GM12878 (cell line): ENCODE measurements around the gene DCC. TPM values are rescaled to one million over a fixed set of nuclear protein-coding genes. Genes with fewer than 3 reads are reported as not detected.

Experiments
- ATAC-seq: fragments of 200-7000 bp; cut with Tn5 transposase; 3 replicates; pipeline ENCODE4 v1.9.1; 2020; ENCODE audit warnings: mild to moderate bottlenecking, moderate library complexity
- BruUV-seq: library from RNA; stranded (reverse); fragments of 400-500 nt; replicated peaks from 2 replicates; lab custom pipeline; 2021; lab: Mats Ljungman, UMichigan
- CTCF ChIA-PET: fragments of 300-600 bp; sonication (Branson Sonifier 250); formaldehyde crosslinking; extraction: SDS; loops from one replicate; lab custom pipeline; 2021; ENCODE audit warnings: inconsistent platforms; lab: Yijun Ruan, JAX
- POLR2A ChIA-PET: fragments of 350-600 bp; formaldehyde crosslinking; extraction: SDS; loops from one replicate; lab custom pipeline; 2021; ENCODE audit warnings: inconsistent platforms; lab: Charles Lee
- RAD21 ChIA-PET: fragments of 300-600 bp; sonication (Branson Sonifier 250); formaldehyde crosslinking; loops from one replicate; lab custom pipeline; 2023; ENCODE audit warnings: antibody characterized with exemption; ENCODE audit not compliant: unreplicated experiment; lab: Charles Lee
- SMC1A ChIA-PET: fragments of 300-600 bp; sonication (Branson Sonifier 250); formaldehyde crosslinking; loops from one replicate; lab custom pipeline; 2023; ENCODE audit not compliant: unreplicated experiment, uncharacterized antibody; lab: Charles Lee
- DNase-seq: peaks from one replicate; pipeline ENCODE4 v3.0.0-alpha.2; 2011; ENCODE audit warnings: low read depth, low spot score
- FAIRE-seq: peaks from 3 replicates; lab custom pipeline; 2011; peaks lifted over from hg19 to GRCh38; lab: Jason Lieb, UNC
- H2AFZ ChIP-seq: 2 replicates; pipeline ENCODE4 v1.6.0; 2011; ENCODE audit warnings: low read depth, low read length, control low read depth; ENCODE audit not compliant: control insufficient read depth
- H3K27ac ChIP-seq: 2 replicates; pipeline ENCODE4 v1.5.1; 2011; ENCODE audit warnings: control low read depth; ENCODE audit not compliant: control insufficient read depth, insufficient read depth
- H3K27me3 ChIP-seq, 2 experiments: replicated peaks in 1 of 2; 2 replicates each; pipeline versions ENCODE4 v1.6.0 to v1.6.1; 2011; ENCODE audit warnings: low read length in 1 of 2; ENCODE audit not compliant: control insufficient read depth in 2 of 2, insufficient read depth in 2 of 2
- H3K36me3 ChIP-seq, 2 experiments: 2 replicates each; pipeline ENCODE4 v1.5.1; 2011; ENCODE audit warnings: low read length in 1 of 2; ENCODE audit not compliant: control insufficient read depth in 2 of 2, insufficient read depth in 2 of 2
- H3K4me1 ChIP-seq: 2 replicates; pipeline ENCODE4 v1.6.1; 2011; ENCODE audit warnings: mild to moderate bottlenecking, low read length, moderate library complexity, mixed read lengths; ENCODE audit not compliant: control insufficient read depth, insufficient read depth
- H3K4me2 ChIP-seq: 2 replicates; pipeline ENCODE4 v1.6.0; 2011; ENCODE audit warnings: control low read depth; ENCODE audit not compliant: control insufficient read depth, insufficient read depth
- H3K4me3 ChIP-seq: fragments of 200-600 bp; sonication (generic); 2 replicates; pipeline ENCODE4 v1.5.1; 2016
- H3K79me2 ChIP-seq: 2 replicates; pipeline ENCODE4 v1.6.0; 2011; ENCODE audit warnings: low read length; ENCODE audit not compliant: control insufficient read depth, insufficient read depth
- H3K9ac ChIP-seq: 2 replicates; pipeline ENCODE4 v1.8.0; 2011; ENCODE audit warnings: low read length, control low read depth, mixed read lengths; ENCODE audit not compliant: control insufficient read depth, insufficient read depth
- H3K9me3 ChIP-seq: replicated peaks from 3 replicates; pipeline ENCODE4 v1.5.1; 2011; ENCODE audit warnings: mild to moderate bottlenecking, low read length; ENCODE audit not compliant: control insufficient read depth, insufficient read depth
- H4K20me1 ChIP-seq: 2 replicates; pipeline ENCODE4 v1.6.0; 2011; ENCODE audit not compliant: control insufficient read depth, insufficient read depth
- EED ChIP-seq: sonication (generic); IDR thresholded peaks from 2 replicates; pipeline ENCODE4 v1.6.1; 2016; ENCODE audit warnings: antibody characterized with exemption, low read depth
- IKZF1 ChIP-seq: fragments of 450-650 bp; conservative IDR thresholded peaks from 2 replicates; pipeline ENCODE4 v1.6.1; 2017; ENCODE audit warnings: antibody characterized with exemption, mild to moderate bottlenecking
- IKZF2 ChIP-seq, 2 experiments: fragments of 450-650 bp; IDR thresholded peaks; 2 replicates each; pipeline ENCODE4 v1.6.1; 2017; ENCODE audit warnings: mild to moderate bottlenecking in 2 of 2, moderate library complexity in 2 of 2
- NR2F1 ChIP-seq: fragments of 450-650 bp; conservative IDR thresholded peaks from 2 replicates; pipeline ENCODE4 v1.6.1; 2017; ENCODE audit warnings: mild to moderate bottlenecking
- RFX5 ChIP-seq: IDR thresholded peaks from 2 replicates; pipeline ENCODE4 v1.6.1; 2011; ENCODE audit warnings: low read depth, low read length, improper control_type of control experiment
- SREBF1 ChIP-seq: IDR thresholded peaks from 2 replicates; pipeline ENCODE4 v1.6.1; 2012; ENCODE audit warnings: mild to moderate bottlenecking, low read length
- SUPT20H ChIP-seq: IDR thresholded peaks from 2 replicates; pipeline ENCODE4 v1.6.1; 2011; ENCODE audit warnings: low read depth, mild to moderate bottlenecking, low read length, moderate library complexity, borderline replicate concordance; ENCODE audit not compliant: control insufficient read depth
- TAF1 ChIP-seq: IDR thresholded peaks from 2 replicates; pipeline ENCODE4 v1.6.1; 2011; ENCODE audit warnings: mild to moderate bottlenecking, low read depth, low read length, borderline replicate concordance
- TCF12 ChIP-seq: IDR thresholded peaks from 2 replicates; pipeline ENCODE4 v1.6.1; 2011; ENCODE audit warnings: low read depth, mild to moderate bottlenecking, low read length
- ZSCAN29 ChIP-seq: fragments of 450-650 bp; IDR thresholded peaks from 2 replicates; pipeline ENCODE4 v1.6.1; 2017; ENCODE audit warnings: mild to moderate bottlenecking, moderate library complexity
- WGBS: methylation state at CpG from one replicate; pipeline ENCODE4 v1.1.6; 2016; ENCODE audit warnings: low lambda C conversion rate; ENCODE audit not compliant: insufficient replicate concordance, insufficient coverage; ENCODE audit errors: missing lambda C conversion rate; 5-methylcytosine and 5-hydroxymethylcytosine counted together
- in situ Hi-C: fragments of 300-500 bp; cut with MboI; formaldehyde crosslinking; loops from 9 replicates; pipeline ENCODE4 v1.14.3; 2018; ENCODE audit warnings: mixed read lengths
- intact Hi-C: fragments of 100-400 bp; cut with micrococcal nuclease; formaldehyde crosslinking; loops from one replicate; pipeline ENCODE4 v1.14.2; 2022; ENCODE audit not compliant: unreplicated experiment
- polyA plus RNA-seq, 11 experiments: library from polyadenylated mRNA; depleted of rRNA in 4 of 11; unstranded in 6 of 11; stranded (reverse) in 5 of 11; fragments of >200 nt; fragmentation: Nextera tagmentation in 4 of 11; fragmentation: Illumina TruSeq in 1 of 11; extraction: Ambion mirVana in 4 of 11; extraction: Trizol in 1 of 11; gene quantifications; 1 replicate in 1 of 11; 2 replicates in 10 of 11; pipeline versions ENCODE4 v1.2.1 to v1.2.3, GENCODE V29; 2011 to 2016; ENCODE audit warnings: inconsistent platforms in 2 of 11, missing spikeins in 2 of 11, low read depth in 1 of 11
- total RNA-seq, 4 experiments: library from RNA; depleted of rRNA in 3 of 4; stranded (reverse); fragments of >200 nt in 3 of 4; fragmentation: Illumina TruSeq in 1 of 4; extraction: Trizol in 1 of 4; gene quantifications; 2 replicates each; pipeline versions ENCODE4 v1.2.1 to v1.2.3, GENCODE V29; 2013 to 2021
- TF ChIP-seq, protein P1 (sequence below): IDR thresholded peaks from 2 replicates; pipeline ENCODE4 v1.6.1; 2012; ENCODE audit warnings: mild to moderate bottlenecking, low read depth, low read length
- TF ChIP-seq, protein P2 (sequence below): IDR thresholded peaks from 2 replicates; pipeline ENCODE4 v1.6.1; 2012; ENCODE audit warnings: low read depth, low read length, improper control_type of control experiment
- TF ChIP-seq, protein P3 (sequence below): fragments of 450-650 bp; IDR thresholded peaks from 2 replicates; pipeline ENCODE4 v1.6.1; 2017; ENCODE audit warnings: mild to moderate bottlenecking
- TF ChIP-seq, protein P4 (sequence below): IDR thresholded peaks from 2 replicates; pipeline ENCODE4 v1.6.1; 2012; ENCODE audit warnings: low read length, inconsistent platforms

The DCC gene
- total and polyA plus RNA-seq, 10 of the 15 experiments (the other 5 are each of a cell fraction or from before 2014, with no cell fraction given) = 0.01 TPM; not detected in 9

DNA sequence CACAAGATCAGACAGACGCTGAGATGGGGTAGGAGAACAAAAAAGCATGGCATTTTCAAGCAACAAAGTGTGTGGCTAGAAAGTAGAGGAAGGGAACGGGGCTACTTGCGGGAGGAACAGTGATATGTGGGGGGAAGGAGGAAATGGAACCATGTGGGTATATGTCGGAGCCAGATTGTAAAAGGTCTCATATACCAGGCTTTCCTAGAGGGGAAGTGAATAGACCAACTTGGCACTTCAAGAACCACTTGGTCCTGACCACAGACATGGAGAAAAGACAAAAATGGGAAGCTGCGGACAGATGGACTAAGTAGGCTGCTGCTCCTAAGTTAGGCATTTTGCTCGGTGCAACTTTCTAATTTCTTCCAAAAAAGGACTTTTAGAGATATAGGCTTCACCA lies 196.0 kb downstream of the DCC start:
- BruUV-seq = no TSS peak
- in situ Hi-C loops = no loop called here

More for the DNA sequence above, 196.0 kb downstream of the DCC start:
- DNase-seq = no peak
- no peaks in the 10 kb centered on the region for H3K4me1 ChIP-seq
- CTCF ChIA-PET = no interaction called here
- no peaks in the 10 kb centered on the region for H3K27me3 ChIP-seq
- no peak overlapping the region for H2AFZ ChIP-seq
- ATAC-seq = no peak
- H3K36me3 ChIP-seq = no peaks in the 10 kb centered on the region
- no peak overlapping the region for H3K4me3 ChIP-seq
- H3K9ac ChIP-seq = no peak overlapping the region
- H3K27ac ChIP-seq = no peak overlapping the region
- SMC1A ChIA-PET = no interaction called here
- intact Hi-C loops = no loop called here
- no peak for FAIRE-seq
- H3K79me2 ChIP-seq = no peaks in the 10 kb centered on the region
- no peaks in the 10 kb centered on the region for H3K9me3 ChIP-seq
- POLR2A ChIA-PET = no interaction called here
- H3K4me2 ChIP-seq = no peak overlapping the region
- no peaks in the 10 kb centered on the region for H4K20me1 ChIP-seq
- TF ChIP-seq, protein P1, sequence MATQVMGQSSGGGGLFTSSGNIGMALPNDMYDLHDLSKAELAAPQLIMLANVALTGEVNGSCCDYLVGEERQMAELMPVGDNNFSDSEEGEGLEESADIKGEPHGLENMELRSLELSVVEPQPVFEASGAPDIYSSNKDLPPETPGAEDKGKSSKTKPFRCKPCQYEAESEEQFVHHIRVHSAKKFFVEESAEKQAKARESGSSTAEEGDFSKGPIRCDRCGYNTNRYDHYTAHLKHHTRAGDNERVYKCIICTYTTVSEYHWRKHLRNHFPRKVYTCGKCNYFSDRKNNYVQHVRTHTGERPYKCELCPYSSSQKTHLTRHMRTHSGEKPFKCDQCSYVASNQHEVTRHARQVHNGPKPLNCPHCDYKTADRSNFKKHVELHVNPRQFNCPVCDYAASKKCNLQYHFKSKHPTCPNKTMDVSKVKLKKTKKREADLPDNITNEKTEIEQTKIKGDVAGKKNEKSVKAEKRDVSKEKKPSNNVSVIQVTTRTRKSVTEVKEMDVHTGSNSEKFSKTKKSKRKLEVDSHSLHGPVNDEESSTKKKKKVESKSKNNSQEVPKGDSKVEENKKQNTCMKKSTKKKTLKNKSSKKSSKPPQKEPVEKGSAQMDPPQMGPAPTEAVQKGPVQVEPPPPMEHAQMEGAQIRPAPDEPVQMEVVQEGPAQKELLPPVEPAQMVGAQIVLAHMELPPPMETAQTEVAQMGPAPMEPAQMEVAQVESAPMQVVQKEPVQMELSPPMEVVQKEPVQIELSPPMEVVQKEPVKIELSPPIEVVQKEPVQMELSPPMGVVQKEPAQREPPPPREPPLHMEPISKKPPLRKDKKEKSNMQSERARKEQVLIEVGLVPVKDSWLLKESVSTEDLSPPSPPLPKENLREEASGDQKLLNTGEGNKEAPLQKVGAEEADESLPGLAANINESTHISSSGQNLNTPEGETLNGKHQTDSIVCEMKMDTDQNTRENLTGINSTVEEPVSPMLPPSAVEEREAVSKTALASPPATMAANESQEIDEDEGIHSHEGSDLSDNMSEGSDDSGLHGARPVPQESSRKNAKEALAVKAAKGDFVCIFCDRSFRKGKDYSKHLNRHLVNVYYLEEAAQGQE = no peak
- TF ChIP-seq EED (no peak), SREBF1 (no peak), IKZF1 (no peak), TAF1 (no peak), NR2F1 (no peak), IKZF2 (IDR thresholded peaks at IDR 0.05) (no peak), ZSCAN29 (no peak), RFX5 (no peak), SUPT20H (no peak), TCF12 (no peak)
- TF ChIP-seq, protein P2, sequence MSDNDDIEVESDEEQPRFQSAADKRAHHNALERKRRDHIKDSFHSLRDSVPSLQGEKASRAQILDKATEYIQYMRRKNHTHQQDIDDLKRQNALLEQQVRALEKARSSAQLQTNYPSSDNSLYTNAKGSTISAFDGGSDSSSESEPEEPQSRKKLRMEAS = no peak
- TF ChIP-seq, protein P3, sequence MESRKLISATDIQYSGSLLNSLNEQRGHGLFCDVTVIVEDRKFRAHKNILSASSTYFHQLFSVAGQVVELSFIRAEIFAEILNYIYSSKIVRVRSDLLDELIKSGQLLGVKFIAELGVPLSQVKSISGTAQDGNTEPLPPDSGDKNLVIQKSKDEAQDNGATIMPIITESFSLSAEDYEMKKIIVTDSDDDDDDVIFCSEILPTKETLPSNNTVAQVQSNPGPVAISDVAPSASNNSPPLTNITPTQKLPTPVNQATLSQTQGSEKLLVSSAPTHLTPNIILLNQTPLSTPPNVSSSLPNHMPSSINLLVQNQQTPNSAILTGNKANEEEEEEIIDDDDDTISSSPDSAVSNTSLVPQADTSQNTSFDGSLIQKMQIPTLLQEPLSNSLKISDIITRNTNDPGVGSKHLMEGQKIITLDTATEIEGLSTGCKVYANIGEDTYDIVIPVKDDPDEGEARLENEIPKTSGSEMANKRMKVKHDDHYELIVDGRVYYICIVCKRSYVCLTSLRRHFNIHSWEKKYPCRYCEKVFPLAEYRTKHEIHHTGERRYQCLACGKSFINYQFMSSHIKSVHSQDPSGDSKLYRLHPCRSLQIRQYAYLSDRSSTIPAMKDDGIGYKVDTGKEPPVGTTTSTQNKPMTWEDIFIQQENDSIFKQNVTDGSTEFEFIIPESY = no peak
- TF ChIP-seq, protein P4, sequence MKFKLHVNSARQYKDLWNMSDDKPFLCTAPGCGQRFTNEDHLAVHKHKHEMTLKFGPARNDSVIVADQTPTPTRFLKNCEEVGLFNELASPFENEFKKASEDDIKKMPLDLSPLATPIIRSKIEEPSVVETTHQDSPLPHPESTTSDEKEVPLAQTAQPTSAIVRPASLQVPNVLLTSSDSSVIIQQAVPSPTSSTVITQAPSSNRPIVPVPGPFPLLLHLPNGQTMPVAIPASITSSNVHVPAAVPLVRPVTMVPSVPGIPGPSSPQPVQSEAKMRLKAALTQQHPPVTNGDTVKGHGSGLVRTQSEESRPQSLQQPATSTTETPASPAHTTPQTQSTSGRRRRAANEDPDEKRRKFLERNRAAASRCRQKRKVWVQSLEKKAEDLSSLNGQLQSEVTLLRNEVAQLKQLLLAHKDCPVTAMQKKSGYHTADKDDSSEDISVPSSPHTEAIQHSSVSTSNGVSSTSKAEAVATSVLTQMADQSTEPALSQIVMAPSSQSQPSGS = no peak
- RAD21 ChIA-PET = no interaction called here
- 0% methylated on average over 6 of the region's 6 CpGs for WGBS
